Neural cell (in vitro differentiated cells): Measurements from ENCODE around the gene AFF2. TPM values are rescaled to one million over a fixed set of nuclear protein-coding genes. Genes with fewer than 3 reads are reported as not detected.
A peak's percentile ranks its signal among the peaks of the same experiment; 100 is the strongest.

Source experiments
- H2AFZ ChIP-seq: fragments of 200-600, 300-800 bp; sonication (generic), shearing (Covaris generic); 2 replicates; pipeline ENCODE4 v1.6.0; 2014; ENCODE audit warnings: low read depth, mild to moderate bottlenecking, antibody characterized with exemption, low read length, moderate library complexity
- H3F3A ChIP-seq: fragments of 200-600 bp; shearing (Covaris generic); 2 replicates; pipeline ENCODE4 v1.6.1; 2016; ENCODE audit warnings: mild to moderate bottlenecking, moderate library complexity, mixed read lengths, antibody characterized with exemption, low read length; ENCODE audit not compliant: insufficient read depth, poor library complexity, severe bottlenecking
- H3K27ac ChIP-seq: fragments of 200-600, 300-800 bp; sonication (generic), shearing (Covaris generic); 2 replicates; pipeline ENCODE4 v1.5.1; 2014; ENCODE audit warnings: mild to moderate bottlenecking, low read length, moderate library complexity
- H3K27me3 ChIP-seq: fragments of 300-800, 200-600 bp; sonication (generic), shearing (Covaris generic); 2 replicates; pipeline ENCODE4 v1.6.0; 2014; ENCODE audit warnings: mild to moderate bottlenecking, low read depth, low read length, moderate library complexity; ENCODE audit not compliant: insufficient read depth
- H3K36me3 ChIP-seq: fragments of 300-800, 200-600 bp; sonication (generic), shearing (Covaris generic); 2 replicates; pipeline ENCODE4 v1.5.1; 2014; ENCODE audit warnings: mild to moderate bottlenecking, antibody characterized with exemption, low read length, moderate library complexity; ENCODE audit not compliant: insufficient read depth
- H3K4me2 ChIP-seq: fragments of 300-800, 200-600 bp; sonication (generic), shearing (Covaris generic); 2 replicates; pipeline ENCODE4 v1.6.0; 2014; ENCODE audit warnings: mild to moderate bottlenecking, low read length
- H3K4me3 ChIP-seq: fragments of 300-800, 200-600 bp; sonication (generic), shearing (Covaris generic); 2 replicates; pipeline ENCODE4 v1.5.1; 2014; ENCODE audit warnings: mild to moderate bottlenecking, low read length, moderate library complexity
- H3K79me2 ChIP-seq: fragments of 200-600 bp; shearing (Covaris generic); replicated peaks from 2 replicates; pipeline ENCODE4 v1.6.0; 2014; ENCODE audit warnings: mild to moderate bottlenecking, low read length, moderate library complexity; ENCODE audit not compliant: insufficient read depth
- H3K9ac ChIP-seq: fragments of 300-800, 200-600 bp; sonication (generic), shearing (Covaris generic); 2 replicates; pipeline ENCODE4 v1.6.1; 2016; ENCODE audit warnings: mild to moderate bottlenecking, low read length, mixed read lengths
- H3K9me2 ChIP-seq: fragments of 200-600 bp; shearing (Covaris generic); 2 replicates; pipeline ENCODE4 v1.6.1; 2016; ENCODE audit warnings: mild to moderate bottlenecking, low read length, mixed read lengths; ENCODE audit not compliant: insufficient read depth
- H3K9me3 ChIP-seq: fragments of 200-600, 300-800 bp; sonication (generic), shearing (Covaris generic); 2 replicates; pipeline ENCODE4 v1.6.1; 2016; ENCODE audit warnings: mild to moderate bottlenecking, mixed run types, low read length, moderate library complexity, mixed read lengths
- H4K20me1 ChIP-seq: fragments of 200-600 bp; shearing (Covaris generic); 2 replicates; pipeline ENCODE4 v1.6.1; 2016; ENCODE audit warnings: mild to moderate bottlenecking, mixed run types; ENCODE audit not compliant: insufficient read depth
- EP300 ChIP-seq: fragments of 450-650 bp; conservative IDR thresholded peaks from 2 replicates; pipeline ENCODE4 v1.6.1; 2014; ENCODE audit warnings: antibody characterized with exemption, mild to moderate bottlenecking, moderate library complexity; ENCODE audit not compliant: poor library complexity, severe bottlenecking
- EZH2 ChIP-seq: fragments of 200-600, 300-800 bp; shearing (Covaris generic), sonication (generic); IDR thresholded peaks from 2 replicates; pipeline ENCODE4 v1.6.1; 2014; ENCODE audit warnings: antibody characterized with exemption, low read length, borderline replicate concordance, mild to moderate bottlenecking; ENCODE audit not compliant: insufficient read depth, poor library complexity, severe bottlenecking
- MXI1 ChIP-seq: fragments of 450-650 bp; conservative IDR thresholded peaks from 2 replicates; pipeline ENCODE4 v1.6.1; 2014; ENCODE audit warnings: antibody characterized with exemption, mild to moderate bottlenecking; ENCODE audit not compliant: poor library complexity, severe bottlenecking
- POLR2AphosphoS5 ChIP-seq: IDR thresholded peaks from 2 replicates; pipeline ENCODE4 v1.6.1; 2012
- RAD21 ChIP-seq: fragments of 450-650 bp; conservative IDR thresholded peaks from 2 replicates; pipeline ENCODE4 v1.6.1; 2014; ENCODE audit warnings: antibody characterized with exemption, mild to moderate bottlenecking, moderate library complexity
- SMC3 ChIP-seq: fragments of 450-650 bp; conservative IDR thresholded peaks from 2 replicates; pipeline ENCODE4 v1.6.1; 2014; ENCODE audit warnings: antibody characterized with exemption, mild to moderate bottlenecking, moderate library complexity; ENCODE audit not compliant: poor library complexity
- TAF1 ChIP-seq: IDR thresholded peaks from 2 replicates; pipeline ENCODE4 v1.6.1; 2012; ENCODE audit warnings: low read depth
- polyA plus RNA-seq: library from polyadenylated mRNA; depleted of rRNA; stranded (reverse); fragments of >200 nt; gene quantifications from 2 replicates; pipeline ENCODE4 v1.2.3, GENCODE V29; 2014
- TF ChIP-seq, protein P1 (sequence below): fragments of 450-650 bp; IDR thresholded peaks from 2 replicates; pipeline ENCODE4 v1.5.1; 2014; ENCODE audit warnings: antibody characterized with exemption, mild to moderate bottlenecking, moderate library complexity; ENCODE audit not compliant: poor library complexity, severe bottlenecking
- TF ChIP-seq, protein P2 (sequence below): IDR thresholded peaks from 2 replicates; pipeline ENCODE4 v1.6.1; 2012; ENCODE audit warnings: borderline replicate concordance

Gene AFF2
- polyA plus RNA-seq, 1 donor from 2014 or later: 10.5 TPM

DNA sequence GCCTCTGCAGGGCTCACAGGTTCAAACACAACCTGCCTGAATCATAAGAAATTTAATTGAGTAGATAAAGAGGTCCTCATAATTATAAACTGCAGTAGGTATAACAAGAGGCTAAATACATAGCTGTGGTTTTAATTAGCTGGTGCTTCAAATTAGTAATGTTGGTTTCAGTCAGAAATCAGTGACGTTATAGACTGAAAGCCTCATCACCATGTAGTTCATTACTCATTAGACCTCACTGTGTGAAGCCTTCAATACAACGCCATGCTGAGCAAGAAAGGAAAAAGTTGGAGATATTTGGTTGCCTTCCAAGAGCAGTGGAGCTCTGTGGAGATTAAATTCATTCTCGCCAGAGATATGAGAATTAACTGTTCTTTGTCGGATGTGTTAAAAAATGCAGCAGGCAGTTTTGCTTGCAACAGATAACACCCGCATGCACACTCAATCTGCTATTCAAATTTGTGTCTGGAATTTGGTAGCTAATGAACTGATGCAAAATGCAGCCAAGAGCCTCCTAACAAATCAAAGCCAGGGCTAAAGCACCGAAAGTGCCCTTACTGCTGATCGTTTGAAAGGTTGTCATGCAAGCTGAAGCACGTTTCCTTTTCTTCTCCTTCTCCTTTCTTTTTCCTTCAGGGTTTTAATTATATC is 148.9 kb downstream of the AFF2 start:
- peak overlapping the region; percentile 55 for H3K4me3 ChIP-seq
- H4K20me1 ChIP-seq: no peaks in the 10 kb centered on the region

DNA sequence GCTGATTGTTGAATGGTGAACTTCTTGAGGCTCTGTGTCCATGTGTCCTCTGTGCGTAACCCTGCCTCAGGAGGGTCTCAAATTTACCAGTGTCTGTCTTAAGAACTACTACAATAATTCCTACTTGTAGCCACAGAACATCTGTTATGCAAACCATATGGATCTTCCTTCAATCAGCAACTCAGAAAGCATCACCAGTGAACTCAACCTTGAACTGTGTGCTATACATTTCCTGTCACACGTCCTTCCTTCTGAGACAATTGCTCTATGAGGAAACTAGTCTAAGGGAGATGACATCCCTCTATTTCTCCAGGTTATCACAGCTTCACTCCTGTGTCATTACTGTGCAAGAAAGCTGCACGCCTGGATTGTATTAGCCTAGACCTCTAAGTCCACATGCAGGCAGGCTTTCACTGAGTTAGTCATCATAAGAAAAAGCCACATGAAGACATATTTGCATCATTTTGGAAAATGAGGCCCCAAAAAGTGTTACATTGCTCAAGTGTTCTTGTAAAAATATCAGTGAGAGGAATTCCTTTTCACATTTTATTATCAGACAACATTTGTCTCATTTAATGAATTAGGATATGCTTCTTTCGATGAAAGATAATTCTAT is 157.8 kb downstream of the AFF2 start:
- Histone ChIP-seq H3K36me3 (no peaks in the 10 kb centered on the region), H3K79me2 (no peaks in the 10 kb centered on the region), H3K4me2 (no peak overlapping the region), H3K9ac (no peak overlapping the region), H3F3A (no peaks in the 10 kb centered on the region), H2AFZ (no peak overlapping the region), H3K9me2 (no peaks in the 10 kb centered on the region), H3K9me3 (no peaks in the 10 kb centered on the region), H3K27ac (no peak overlapping the region), H3K27me3 (no peaks in the 10 kb centered on the region), H3K4me3 (no peak overlapping the region), H4K20me1 (no peaks in the 10 kb centered on the region)
- TF ChIP-seq POLR2AphosphoS5: no peak
- no peak for TF ChIP-seq RAD21
- TF ChIP-seq EP300: no peak
- no peak for TF ChIP-seq MXI1
- TF ChIP-seq SMC3: no peak
- TF ChIP-seq, protein P1, sequence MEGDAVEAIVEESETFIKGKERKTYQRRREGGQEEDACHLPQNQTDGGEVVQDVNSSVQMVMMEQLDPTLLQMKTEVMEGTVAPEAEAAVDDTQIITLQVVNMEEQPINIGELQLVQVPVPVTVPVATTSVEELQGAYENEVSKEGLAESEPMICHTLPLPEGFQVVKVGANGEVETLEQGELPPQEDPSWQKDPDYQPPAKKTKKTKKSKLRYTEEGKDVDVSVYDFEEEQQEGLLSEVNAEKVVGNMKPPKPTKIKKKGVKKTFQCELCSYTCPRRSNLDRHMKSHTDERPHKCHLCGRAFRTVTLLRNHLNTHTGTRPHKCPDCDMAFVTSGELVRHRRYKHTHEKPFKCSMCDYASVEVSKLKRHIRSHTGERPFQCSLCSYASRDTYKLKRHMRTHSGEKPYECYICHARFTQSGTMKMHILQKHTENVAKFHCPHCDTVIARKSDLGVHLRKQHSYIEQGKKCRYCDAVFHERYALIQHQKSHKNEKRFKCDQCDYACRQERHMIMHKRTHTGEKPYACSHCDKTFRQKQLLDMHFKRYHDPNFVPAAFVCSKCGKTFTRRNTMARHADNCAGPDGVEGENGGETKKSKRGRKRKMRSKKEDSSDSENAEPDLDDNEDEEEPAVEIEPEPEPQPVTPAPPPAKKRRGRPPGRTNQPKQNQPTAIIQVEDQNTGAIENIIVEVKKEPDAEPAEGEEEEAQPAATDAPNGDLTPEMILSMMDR: no peak
- no peak for TF ChIP-seq TAF1
- TF ChIP-seq, protein P2, sequence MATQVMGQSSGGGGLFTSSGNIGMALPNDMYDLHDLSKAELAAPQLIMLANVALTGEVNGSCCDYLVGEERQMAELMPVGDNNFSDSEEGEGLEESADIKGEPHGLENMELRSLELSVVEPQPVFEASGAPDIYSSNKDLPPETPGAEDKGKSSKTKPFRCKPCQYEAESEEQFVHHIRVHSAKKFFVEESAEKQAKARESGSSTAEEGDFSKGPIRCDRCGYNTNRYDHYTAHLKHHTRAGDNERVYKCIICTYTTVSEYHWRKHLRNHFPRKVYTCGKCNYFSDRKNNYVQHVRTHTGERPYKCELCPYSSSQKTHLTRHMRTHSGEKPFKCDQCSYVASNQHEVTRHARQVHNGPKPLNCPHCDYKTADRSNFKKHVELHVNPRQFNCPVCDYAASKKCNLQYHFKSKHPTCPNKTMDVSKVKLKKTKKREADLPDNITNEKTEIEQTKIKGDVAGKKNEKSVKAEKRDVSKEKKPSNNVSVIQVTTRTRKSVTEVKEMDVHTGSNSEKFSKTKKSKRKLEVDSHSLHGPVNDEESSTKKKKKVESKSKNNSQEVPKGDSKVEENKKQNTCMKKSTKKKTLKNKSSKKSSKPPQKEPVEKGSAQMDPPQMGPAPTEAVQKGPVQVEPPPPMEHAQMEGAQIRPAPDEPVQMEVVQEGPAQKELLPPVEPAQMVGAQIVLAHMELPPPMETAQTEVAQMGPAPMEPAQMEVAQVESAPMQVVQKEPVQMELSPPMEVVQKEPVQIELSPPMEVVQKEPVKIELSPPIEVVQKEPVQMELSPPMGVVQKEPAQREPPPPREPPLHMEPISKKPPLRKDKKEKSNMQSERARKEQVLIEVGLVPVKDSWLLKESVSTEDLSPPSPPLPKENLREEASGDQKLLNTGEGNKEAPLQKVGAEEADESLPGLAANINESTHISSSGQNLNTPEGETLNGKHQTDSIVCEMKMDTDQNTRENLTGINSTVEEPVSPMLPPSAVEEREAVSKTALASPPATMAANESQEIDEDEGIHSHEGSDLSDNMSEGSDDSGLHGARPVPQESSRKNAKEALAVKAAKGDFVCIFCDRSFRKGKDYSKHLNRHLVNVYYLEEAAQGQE: no peak
- TF ChIP-seq EZH2: no peak

More for the DNA sequence above, 148.9 kb downstream of the AFF2 start:
- Histone ChIP-seq H3K36me3 (no peaks in the 10 kb centered on the region), H3K27ac (peak overlapping the region; percentile 50), H3F3A (no peaks in the 10 kb centered on the region), H3K27me3 (no peaks in the 10 kb centered on the region), H3K4me2 (no peak overlapping the region), H2AFZ (no peak overlapping the region), H3K9me3 (no peaks in the 10 kb centered on the region), H3K9ac (peak overlapping the region; percentile 16), H3K79me2 (no peaks in the 10 kb centered on the region), H3K9me2 (no peaks in the 10 kb centered on the region)
- TF ChIP-seq EZH2 (no peak), MXI1 (no peak), TAF1 (no peak), EP300 (no peak), POLR2AphosphoS5 (no peak), SMC3 (no peak), RAD21 (no peak)
- TF ChIP-seq, protein P2: no peak
- TF ChIP-seq, protein P1: no peak
